GM23338 (cell line): ENCODE data around the gene PSMD5. TPM values are rescaled to one million over a fixed set of nuclear protein-coding genes. Genes with fewer than 3 reads are reported as not detected.
A peak's percentile ranks its signal among the peaks of the same experiment; 100 is the strongest.

Source experiments
- ATAC-seq: fragments of 200-7000 bp; cut with Tn5 transposase; 3 replicates; pipeline ENCODE4 v1.9.1; 2020
- DNase-seq: peaks from one replicate; pipeline ENCODE4 v3.0.0-alpha.2; 2015; ENCODE audit warnings: low spot score
- H2AFZ ChIP-seq: fragments of 200-600 bp; sonication (generic); 2 replicates; pipeline ENCODE4 v1.8.0; 2016; ENCODE audit warnings: antibody characterized with exemption, mild to moderate bottlenecking, moderate library complexity
- H3F3A ChIP-seq: fragments of 200-600 bp; sonication (generic); replicated peaks from 2 replicates; pipeline ENCODE4 v1.8.0; 2017; ENCODE audit warnings: antibody characterized with exemption, mixed run types, low read depth
- H3K27ac ChIP-seq: fragments of 200-600 bp; sonication (generic); 2 replicates; pipeline ENCODE4 v1.6.1; 2016; ENCODE audit warnings: low read depth
- H3K27me3 ChIP-seq: fragments of 200-600 bp; sonication (generic); 2 replicates; pipeline ENCODE4 v1.8.0; 2016; ENCODE audit warnings: mild to moderate bottlenecking, mixed run types, moderate library complexity; ENCODE audit not compliant: insufficient read depth
- H3K36me3 ChIP-seq: fragments of 200-600 bp; sonication (generic); 2 replicates; pipeline ENCODE4 v1.8.0; 2016; ENCODE audit warnings: mild to moderate bottlenecking; ENCODE audit not compliant: insufficient read depth
- H3K4me1 ChIP-seq: fragments of 200-600 bp; sonication (generic); 2 replicates; pipeline ENCODE4 v1.8.0; 2016; ENCODE audit warnings: mild to moderate bottlenecking, moderate library complexity; ENCODE audit not compliant: insufficient read depth
- H3K4me2 ChIP-seq: fragments of 200-600 bp; sonication (generic); 2 replicates; pipeline ENCODE4 v1.7.1; 2017; ENCODE audit warnings: mixed run types
- H3K4me3 ChIP-seq: fragments of 200-600 bp; sonication (generic); 2 replicates; pipeline ENCODE4 v1.6.1; 2016; ENCODE audit warnings: mixed run types
- H3K79me2 ChIP-seq: fragments of 200-600 bp; sonication (generic); replicated peaks from 2 replicates; pipeline ENCODE4 v1.8.0; 2017; ENCODE audit warnings: mild to moderate bottlenecking; ENCODE audit not compliant: insufficient read depth
- H3K9me2 ChIP-seq: fragments of 200-600 bp; sonication (generic); 2 replicates; pipeline ENCODE4 v1.8.0; 2017; ENCODE audit not compliant: insufficient read depth
- H4K20me1 ChIP-seq: fragments of 200-600 bp; sonication (generic); replicated peaks from 2 replicates; pipeline ENCODE4 v1.8.0; 2017; ENCODE audit warnings: mild to moderate bottlenecking; ENCODE audit not compliant: insufficient read depth
- H3K27ac Mint-ChIP-seq: 2 replicates; pipeline ENCODE4 v1.8.0; 2020; ENCODE audit warnings: inconsistent platforms, mild to moderate bottlenecking, moderate library complexity, mixed read lengths
- H3K27me3 Mint-ChIP-seq: 3 replicates; pipeline ENCODE4 v1.8.0; 2022; ENCODE audit warnings: low read depth, mild to moderate bottlenecking, moderate library complexity, mixed read lengths, inconsistent platforms; ENCODE audit not compliant: insufficient read depth, poor library complexity
- H3K36me3 Mint-ChIP-seq: 3 replicates; pipeline ENCODE4 v1.8.0; 2021; ENCODE audit warnings: low read depth, mild to moderate bottlenecking, inconsistent platforms, moderate library complexity, mixed read lengths
- H3K4me1 Mint-ChIP-seq: 3 replicates; pipeline ENCODE4 v1.8.0; 2020; ENCODE audit warnings: mild to moderate bottlenecking, inconsistent platforms, mixed read lengths
- H3K4me3 Mint-ChIP-seq: 3 replicates; pipeline ENCODE4 v1.8.0; 2021; ENCODE audit warnings: moderate library complexity, mild to moderate bottlenecking, inconsistent platforms, mixed read lengths
- H3K9me3 Mint-ChIP-seq: 3 replicates; pipeline ENCODE4 v1.8.0; 2020; ENCODE audit warnings: moderate library complexity, mild to moderate bottlenecking, inconsistent platforms, mixed read lengths
- EZH2 ChIP-seq: fragments of 200-600 bp; sonication (generic); IDR thresholded peaks from one replicate; pipeline ENCODE4 v1.8.0; 2017; ENCODE audit warnings: antibody characterized with exemption, mild to moderate bottlenecking, low read depth; ENCODE audit not compliant: unreplicated experiment
- JUNB ChIP-seq: IDR thresholded peaks from one replicate; pipeline ENCODE4 v1.6.1; 2016; ENCODE audit warnings: antibody characterized with exemption; ENCODE audit not compliant: unreplicated experiment
- STAT1 ChIP-seq: IDR thresholded peaks from one replicate; pipeline ENCODE4 v1.6.1; 2016; ENCODE audit warnings: antibody characterized with exemption; ENCODE audit not compliant: unreplicated experiment
- ZNF114 ChIP-seq: fragments of 250-450 bp; sonication (Bioruptor Pico); IDR thresholded peaks from 2 replicates; pipeline ENCODE4 v1.5.0; 2020; ENCODE audit warnings: mild to moderate bottlenecking, moderate library complexity
- ZNF331 ChIP-seq: fragments of 250-450 bp; sonication (Bioruptor Pico); IDR thresholded peaks from 2 replicates; pipeline ENCODE4 v1.5.0; 2020; ENCODE audit warnings: low read depth, mild to moderate bottlenecking, moderate library complexity
- polyA plus RNA-seq: library from polyadenylated mRNA; unstranded; fragments of >200 nt; fragmentation: Nextera tagmentation; extraction: Ambion mirVana; gene quantifications from 2 replicates; pipeline ENCODE4 v1.2.1, GENCODE V29; 2016
- total RNA-seq: library from RNA; depleted of rRNA; stranded (reverse); fragments of >200 nt; shearing (Covaris generic); gene quantifications from 2 replicates; pipeline ENCODE4 v1.2.3, GENCODE V29; 2014
- TF ChIP-seq, protein P1 (sequence below): IDR thresholded peaks from 2 replicates; pipeline ENCODE4 v1.6.1; 2016; ENCODE audit warnings: antibody characterized with exemption
- TF ChIP-seq, protein P2 (sequence below): IDR thresholded peaks from one replicate; pipeline ENCODE4 v1.6.1; 2018; ENCODE audit warnings: antibody characterized with exemption; ENCODE audit not compliant: unreplicated experiment
- TF ChIP-seq, protein P3 (sequence below): fragments of 250-450 bp; sonication (Bioruptor Pico); IDR thresholded peaks from 2 replicates; pipeline ENCODE4 v1.5.0; 2020; ENCODE audit warnings: mild to moderate bottlenecking, moderate library complexity
- TF ChIP-seq, protein P4 (sequence below), 2 experiments: fragments of 200-600 bp in 1 of 2; sonication (generic) in 1 of 2; conservative IDR thresholded peaks; 2 replicates each; pipeline versions ENCODE4 v1.5.1 to v1.6.1; 2016 to 2017; ENCODE audit warnings: antibody characterized with exemption in 2 of 2, low read depth in 2 of 2, mild to moderate bottlenecking in 2 of 2, moderate library complexity in 1 of 2

Gene PSMD5
- total and polyA plus RNA-seq, 2 experiments from 2014 or later = 23.9 to 40.5 TPM

DNA sequence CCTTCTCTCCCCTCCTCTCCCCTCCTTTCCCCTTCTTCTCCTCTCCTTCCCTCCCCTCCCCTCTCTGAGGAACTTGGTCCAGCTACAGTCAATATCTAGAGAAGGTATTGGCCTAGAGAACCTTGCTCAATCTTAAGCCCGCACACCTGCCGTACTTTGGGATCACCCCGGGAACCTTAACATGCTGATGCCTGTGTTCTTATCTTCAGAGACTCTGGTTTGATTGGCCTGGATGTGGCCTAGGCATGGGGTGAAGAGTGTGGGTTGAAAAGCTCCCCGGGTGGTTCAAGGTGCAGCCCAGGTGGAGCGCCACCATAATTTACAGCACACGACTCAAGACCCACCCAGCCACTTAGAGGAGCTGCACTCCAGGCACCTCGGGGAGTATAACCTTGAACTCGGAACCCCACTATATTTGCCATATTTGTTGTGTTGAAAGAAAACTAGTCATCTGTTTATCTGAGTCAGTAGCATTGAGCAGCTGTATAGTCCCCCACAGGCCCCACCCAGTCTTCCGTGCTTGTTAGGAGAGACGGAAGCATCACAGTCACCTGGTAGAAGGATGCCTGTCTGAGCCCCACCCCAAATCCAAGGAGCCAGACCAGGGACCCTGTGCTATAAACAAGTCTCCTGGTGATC lies 48.6 kb upstream of the PSMD5 start:
- Histone ChIP-seq H3K4me1 (peaks cover 6% of the 10 kb centered on the region; the same call in 1 of the 2 replicates), H3K27ac (no peak overlapping the region), H3K79me2 (no peaks in the 10 kb centered on the region), H3K9me2 (no peaks in the 10 kb centered on the region), H3K4me3 (no peak overlapping the region), H3K4me2 (no peak overlapping the region), H4K20me1 (no peaks in the 10 kb centered on the region), H3F3A (peaks cover 8% of the 10 kb centered on the region), H2AFZ (peak overlapping the region; percentile 85), H3K36me3 (no peaks in the 10 kb centered on the region), H3K27me3 (peaks cover 21% of the 10 kb centered on the region)
- Mint-ChIP-seq H3K27me3 (peaks cover 17% of the 10 kb centered on the region), H3K9me3 (no peaks in the 10 kb centered on the region), H3K4me3 (no peak overlapping the region), H3K27ac (no peak overlapping the region; the same call in 1 of the 2 replicates), H3K36me3 (no peaks in the 10 kb centered on the region), H3K4me1 (peaks cover 15% of the 10 kb centered on the region)
- ATAC-seq = no peak
- TF ChIP-seq, protein P1, sequence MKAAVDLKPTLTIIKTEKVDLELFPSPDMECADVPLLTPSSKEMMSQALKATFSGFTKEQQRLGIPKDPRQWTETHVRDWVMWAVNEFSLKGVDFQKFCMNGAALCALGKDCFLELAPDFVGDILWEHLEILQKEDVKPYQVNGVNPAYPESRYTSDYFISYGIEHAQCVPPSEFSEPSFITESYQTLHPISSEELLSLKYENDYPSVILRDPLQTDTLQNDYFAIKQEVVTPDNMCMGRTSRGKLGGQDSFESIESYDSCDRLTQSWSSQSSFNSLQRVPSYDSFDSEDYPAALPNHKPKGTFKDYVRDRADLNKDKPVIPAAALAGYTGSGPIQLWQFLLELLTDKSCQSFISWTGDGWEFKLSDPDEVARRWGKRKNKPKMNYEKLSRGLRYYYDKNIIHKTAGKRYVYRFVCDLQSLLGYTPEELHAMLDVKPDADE = no peak
- no peak for TF ChIP-seq STAT1
- TF ChIP-seq, protein P2, sequence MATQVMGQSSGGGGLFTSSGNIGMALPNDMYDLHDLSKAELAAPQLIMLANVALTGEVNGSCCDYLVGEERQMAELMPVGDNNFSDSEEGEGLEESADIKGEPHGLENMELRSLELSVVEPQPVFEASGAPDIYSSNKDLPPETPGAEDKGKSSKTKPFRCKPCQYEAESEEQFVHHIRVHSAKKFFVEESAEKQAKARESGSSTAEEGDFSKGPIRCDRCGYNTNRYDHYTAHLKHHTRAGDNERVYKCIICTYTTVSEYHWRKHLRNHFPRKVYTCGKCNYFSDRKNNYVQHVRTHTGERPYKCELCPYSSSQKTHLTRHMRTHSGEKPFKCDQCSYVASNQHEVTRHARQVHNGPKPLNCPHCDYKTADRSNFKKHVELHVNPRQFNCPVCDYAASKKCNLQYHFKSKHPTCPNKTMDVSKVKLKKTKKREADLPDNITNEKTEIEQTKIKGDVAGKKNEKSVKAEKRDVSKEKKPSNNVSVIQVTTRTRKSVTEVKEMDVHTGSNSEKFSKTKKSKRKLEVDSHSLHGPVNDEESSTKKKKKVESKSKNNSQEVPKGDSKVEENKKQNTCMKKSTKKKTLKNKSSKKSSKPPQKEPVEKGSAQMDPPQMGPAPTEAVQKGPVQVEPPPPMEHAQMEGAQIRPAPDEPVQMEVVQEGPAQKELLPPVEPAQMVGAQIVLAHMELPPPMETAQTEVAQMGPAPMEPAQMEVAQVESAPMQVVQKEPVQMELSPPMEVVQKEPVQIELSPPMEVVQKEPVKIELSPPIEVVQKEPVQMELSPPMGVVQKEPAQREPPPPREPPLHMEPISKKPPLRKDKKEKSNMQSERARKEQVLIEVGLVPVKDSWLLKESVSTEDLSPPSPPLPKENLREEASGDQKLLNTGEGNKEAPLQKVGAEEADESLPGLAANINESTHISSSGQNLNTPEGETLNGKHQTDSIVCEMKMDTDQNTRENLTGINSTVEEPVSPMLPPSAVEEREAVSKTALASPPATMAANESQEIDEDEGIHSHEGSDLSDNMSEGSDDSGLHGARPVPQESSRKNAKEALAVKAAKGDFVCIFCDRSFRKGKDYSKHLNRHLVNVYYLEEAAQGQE = no peak
- no peak for TF ChIP-seq ZNF331 (CRISPR knock-in tag)
- no peak for TF ChIP-seq EZH2
- TF ChIP-seq ZNF114 (CRISPR knock-in tag) = no peak
- TF ChIP-seq, protein P3, sequence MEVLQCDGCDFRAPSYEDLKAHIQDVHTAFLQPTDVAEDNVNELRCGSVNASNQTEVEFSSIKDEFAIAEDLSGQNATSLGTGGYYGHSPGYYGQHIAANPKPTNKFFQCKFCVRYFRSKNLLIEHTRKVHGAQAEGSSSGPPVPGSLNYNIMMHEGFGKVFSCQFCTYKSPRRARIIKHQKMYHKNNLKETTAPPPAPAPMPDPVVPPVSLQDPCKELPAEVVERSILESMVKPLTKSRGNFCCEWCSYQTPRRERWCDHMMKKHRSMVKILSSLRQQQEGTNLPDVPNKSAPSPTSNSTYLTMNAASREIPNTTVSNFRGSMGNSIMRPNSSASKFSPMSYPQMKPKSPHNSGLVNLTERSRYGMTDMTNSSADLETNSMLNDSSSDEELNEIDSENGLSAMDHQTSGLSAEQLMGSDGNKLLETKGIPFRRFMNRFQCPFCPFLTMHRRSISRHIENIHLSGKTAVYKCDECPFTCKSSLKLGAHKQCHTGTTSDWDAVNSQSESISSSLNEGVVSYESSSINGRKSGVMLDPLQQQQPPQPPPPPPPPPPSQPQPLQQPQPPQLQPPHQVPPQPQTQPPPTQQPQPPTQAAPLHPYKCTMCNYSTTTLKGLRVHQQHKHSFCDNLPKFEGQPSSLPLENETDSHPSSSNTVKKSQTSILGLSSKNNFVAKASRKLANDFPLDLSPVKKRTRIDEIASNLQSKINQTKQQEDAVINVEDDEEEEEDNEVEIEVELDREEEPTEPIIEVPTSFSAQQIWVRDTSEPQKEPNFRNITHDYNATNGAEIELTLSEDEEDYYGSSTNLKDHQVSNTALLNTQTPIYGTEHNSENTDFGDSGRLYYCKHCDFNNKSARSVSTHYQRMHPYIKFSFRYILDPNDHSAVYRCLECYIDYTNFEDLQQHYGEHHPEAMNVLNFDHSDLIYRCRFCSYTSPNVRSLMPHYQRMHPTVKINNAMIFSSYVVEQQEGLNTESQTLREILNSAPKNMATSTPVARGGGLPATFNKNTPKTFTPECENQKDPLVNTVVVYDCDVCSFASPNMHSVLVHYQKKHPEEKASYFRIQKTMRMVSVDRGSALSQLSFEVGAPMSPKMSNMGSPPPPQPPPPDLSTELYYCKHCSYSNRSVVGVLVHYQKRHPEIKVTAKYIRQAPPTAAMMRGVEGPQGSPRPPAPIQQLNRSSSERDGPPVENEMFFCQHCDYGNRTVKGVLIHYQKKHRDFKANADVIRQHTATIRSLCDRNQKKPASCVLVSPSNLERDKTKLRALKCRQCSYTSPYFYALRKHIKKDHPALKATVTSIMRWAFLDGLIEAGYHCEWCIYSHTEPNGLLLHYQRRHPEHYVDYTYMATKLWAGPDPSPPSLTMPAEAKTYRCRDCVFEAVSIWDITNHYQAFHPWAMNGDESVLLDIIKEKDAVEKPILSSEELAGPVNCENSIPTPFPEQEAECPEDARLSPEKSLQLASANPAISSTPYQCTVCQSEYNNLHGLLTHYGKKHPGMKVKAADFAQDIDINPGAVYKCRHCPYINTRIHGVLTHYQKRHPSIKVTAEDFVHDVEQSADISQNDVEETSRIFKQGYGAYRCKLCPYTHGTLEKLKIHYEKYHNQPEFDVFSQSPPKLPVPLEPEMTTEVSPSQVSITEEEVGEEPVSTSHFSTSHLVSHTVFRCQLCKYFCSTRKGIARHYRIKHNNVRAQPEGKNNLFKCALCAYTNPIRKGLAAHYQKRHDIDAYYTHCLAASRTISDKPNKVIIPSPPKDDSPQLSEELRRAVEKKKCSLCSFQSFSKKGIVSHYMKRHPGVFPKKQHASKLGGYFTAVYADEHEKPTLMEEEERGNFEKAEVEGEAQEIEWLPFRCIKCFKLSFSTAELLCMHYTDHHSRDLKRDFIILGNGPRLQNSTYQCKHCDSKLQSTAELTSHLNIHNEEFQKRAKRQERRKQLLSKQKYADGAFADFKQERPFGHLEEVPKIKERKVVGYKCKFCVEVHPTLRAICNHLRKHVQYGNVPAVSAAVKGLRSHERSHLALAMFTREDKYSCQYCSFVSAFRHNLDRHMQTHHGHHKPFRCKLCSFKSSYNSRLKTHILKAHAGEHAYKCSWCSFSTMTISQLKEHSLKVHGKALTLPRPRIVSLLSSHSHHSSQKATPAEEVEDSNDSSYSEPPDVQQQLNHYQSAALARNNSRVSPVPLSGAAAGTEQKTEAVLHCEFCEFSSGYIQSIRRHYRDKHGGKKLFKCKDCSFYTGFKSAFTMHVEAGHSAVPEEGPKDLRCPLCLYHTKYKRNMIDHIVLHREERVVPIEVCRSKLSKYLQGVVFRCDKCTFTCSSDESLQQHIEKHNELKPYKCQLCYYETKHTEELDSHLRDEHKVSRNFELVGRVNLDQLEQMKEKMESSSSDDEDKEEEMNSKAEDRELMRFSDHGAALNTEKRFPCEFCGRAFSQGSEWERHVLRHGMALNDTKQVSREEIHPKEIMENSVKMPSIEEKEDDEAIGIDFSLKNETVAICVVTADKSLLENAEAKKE (CRISPR knock-in tag) = no peak
- TF ChIP-seq, protein P4, sequence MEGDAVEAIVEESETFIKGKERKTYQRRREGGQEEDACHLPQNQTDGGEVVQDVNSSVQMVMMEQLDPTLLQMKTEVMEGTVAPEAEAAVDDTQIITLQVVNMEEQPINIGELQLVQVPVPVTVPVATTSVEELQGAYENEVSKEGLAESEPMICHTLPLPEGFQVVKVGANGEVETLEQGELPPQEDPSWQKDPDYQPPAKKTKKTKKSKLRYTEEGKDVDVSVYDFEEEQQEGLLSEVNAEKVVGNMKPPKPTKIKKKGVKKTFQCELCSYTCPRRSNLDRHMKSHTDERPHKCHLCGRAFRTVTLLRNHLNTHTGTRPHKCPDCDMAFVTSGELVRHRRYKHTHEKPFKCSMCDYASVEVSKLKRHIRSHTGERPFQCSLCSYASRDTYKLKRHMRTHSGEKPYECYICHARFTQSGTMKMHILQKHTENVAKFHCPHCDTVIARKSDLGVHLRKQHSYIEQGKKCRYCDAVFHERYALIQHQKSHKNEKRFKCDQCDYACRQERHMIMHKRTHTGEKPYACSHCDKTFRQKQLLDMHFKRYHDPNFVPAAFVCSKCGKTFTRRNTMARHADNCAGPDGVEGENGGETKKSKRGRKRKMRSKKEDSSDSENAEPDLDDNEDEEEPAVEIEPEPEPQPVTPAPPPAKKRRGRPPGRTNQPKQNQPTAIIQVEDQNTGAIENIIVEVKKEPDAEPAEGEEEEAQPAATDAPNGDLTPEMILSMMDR (conservative IDR thresholded peaks at IDR 0.05; ENCODE audit: low read depth in 2 of 2) = no peak
- TF ChIP-seq JUNB = no peak
- no peak for DNase-seq
